ENCODE results near the gene TRIM50.

GRCh38 chr7:73369622-73370021, 41.7 kb upstream of the TRIM50 start:
- no peak for TF ChIP-seq FOXM1 (IDR thresholded peaks at IDR 0.05; ENCODE audit: borderline replicate concordance)
- no peak for TF ChIP-seq FOXK2 (IDR thresholded peaks at IDR 0.05)
- TF ChIP-seq SP1 (IDR thresholded peaks at IDR 0.05) = no peak
- no peak for TF ChIP-seq ARNT (IDR thresholded peaks at IDR 0.05)
